Mesenteric fat pad (tissue), 1 donor: Measurements from ENCODE around the gene MICAL3. TPM values are rescaled to one million over a fixed set of nuclear protein-coding genes. Genes with fewer than 3 reads are reported as not detected.
"Not testable (repeated sequence)": the region's sequence is repeated elsewhere in the genome, so short reads cannot be mapped to it uniquely, and the experiment has no call there.

Experiments used
- DNase-seq: peaks from one replicate; pipeline ENCODE4 v3.0.0-alpha.2; 2020; ENCODE audit warnings: low spot score
- long read RNA-seq: library from polyadenylated mRNA; unstranded; transcript quantifications from one replicate; pipeline ENCODE4 v2.0.0, GENCODE V29; 2020
- total RNA-seq: library from RNA; stranded (reverse); fragmentation: NEBNext Ultra II Directional; extraction: Animal tissue kit (Norgen Biotek cat#: 25700); gene quantifications from one replicate; pipeline ENCODE4 v1.2.1, GENCODE V29; 2021
- donor health status: DM: yes; HTN: yes; CAD: no.

The MICAL3 gene
- 65.2 TPM for total RNA-seq
- long read RNA-seq, partial matches to known transcripts = 1 of 22 reads
- long read RNA-seq, other reads (novel, unspliced or antisense) = 20 of 22 reads

GRCh38 chr22:18024276-18024939 lies at the start of gene MICAL3:
Gene MICAL3 (minus strand): TSS chr22:18024561. CDS start chr22:17906812, 117,749 bp downstream.
- DNase-seq = no peak

- DNase-seq = not testable (repeated sequence)
Observed at GRCh38 chr22:18073927-18074326, 49.6 kb upstream of the MICAL3 start.

- no peak for DNase-seq
Observed at GRCh38 chr22:18073467-18073866, 49.1 kb upstream of the MICAL3 start.

GRCh38 chr22:18071968-18072310 lies 47.6 kb upstream of the MICAL3 start:
- DNase-seq = no peak

- not testable (repeated sequence) for DNase-seq
Observed at GRCh38 chr22:18071307-18071967, 47.1 kb upstream of the MICAL3 start.

- no peak for DNase-seq
Observed at GRCh38 chr22:18070556-18071306, 46.4 kb upstream of the MICAL3 start.

- DNase-seq = no peak
Observed at GRCh38 chr22:18070041-18070440, 45.7 kb upstream of the MICAL3 start.

GRCh38 chr22:18069041-18069440 lies 44.7 kb upstream of the MICAL3 start:
- DNase-seq = no peak

GRCh38 chr22:18068381-18068988 lies 44.1 kb upstream of the MICAL3 start:
- no peak for DNase-seq

- DNase-seq = no peak
Observed at GRCh38 chr22:18067548-18068341, 43.4 kb upstream of the MICAL3 start.

- DNase-seq = no peak
Observed at GRCh38 chr22:18067121-18067520, 42.8 kb upstream of the MICAL3 start.

GRCh38 chr22:18066181-18066859 lies 42.0 kb upstream of the MICAL3 start:
- DNase-seq = no peak

- no peak for DNase-seq
Observed at GRCh38 chr22:18065256-18065655, 40.9 kb upstream of the MICAL3 start.

GRCh38 chr22:18064636-18065035 lies 40.3 kb upstream of the MICAL3 start:
- DNase-seq = no peak

- DNase-seq = not testable (repeated sequence)
Observed at GRCh38 chr22:18063715-18064114, 39.4 kb upstream of the MICAL3 start.

- no peak for DNase-seq
Observed at GRCh38 chr22:18063306-18063705, 38.9 kb upstream of the MICAL3 start.

GRCh38 chr22:18062421-18062820 lies 38.1 kb upstream of the MICAL3 start:
- no peak for DNase-seq

GRCh38 chr22:18060646-18061620 lies 36.6 kb upstream of the MICAL3 start:
- DNase-seq = no peak

GRCh38 chr22:18059991-18060390 lies 35.6 kb upstream of the MICAL3 start:
- no peak for DNase-seq
